ENCODE measurements around the gene ZNF384.

Gene ZNF384

GRCh38 chr12:6698352-6699046 is 9.3 kb upstream of the ZNF384 start:
- no peak for DNase-seq

GRCh38 chr12:6697584-6698351 is 8.6 kb upstream of the ZNF384 start:
- no peak for DNase-seq

GRCh38 chr12:6696690-6697583 is 7.8 kb upstream of the ZNF384 start:
- DNase-seq = no peak

DNA sequence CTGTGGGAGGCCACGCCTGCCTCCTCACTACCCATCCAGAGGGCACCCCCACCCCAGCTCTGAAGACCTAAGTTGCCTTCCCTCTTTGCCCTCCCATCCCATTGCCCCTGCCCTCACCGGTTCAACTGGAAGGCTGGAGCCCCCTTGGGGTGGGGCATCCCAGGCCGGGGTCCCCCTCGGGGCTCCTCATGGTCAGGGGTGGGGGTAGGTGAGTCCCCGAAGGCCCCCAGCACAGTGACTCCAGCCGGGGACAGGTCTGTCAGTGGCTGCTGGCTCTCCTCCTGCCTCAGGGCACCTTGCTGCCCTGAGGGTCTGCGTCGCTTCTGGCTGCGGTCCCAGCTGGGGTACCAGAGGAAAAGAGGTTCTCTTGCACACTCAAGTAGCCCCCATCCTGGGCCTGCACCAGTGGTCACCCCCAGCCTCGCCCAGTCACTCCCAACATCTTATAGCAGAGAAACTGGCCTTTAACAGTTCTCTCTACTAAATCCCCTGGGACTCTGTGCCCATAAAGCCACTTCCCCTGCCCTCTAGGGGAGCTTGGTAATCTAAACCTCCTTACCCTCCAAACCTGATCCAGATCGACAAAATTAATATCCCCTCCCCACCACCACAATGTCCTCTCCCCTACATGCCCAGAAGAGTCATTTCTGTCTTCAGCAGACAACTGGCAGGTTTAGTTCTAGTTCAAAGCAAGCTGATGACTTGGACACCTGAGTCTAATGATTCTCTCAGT is 6.3 kb upstream of the ZNF384 start:
- DNase-seq = no peak

DNA sequence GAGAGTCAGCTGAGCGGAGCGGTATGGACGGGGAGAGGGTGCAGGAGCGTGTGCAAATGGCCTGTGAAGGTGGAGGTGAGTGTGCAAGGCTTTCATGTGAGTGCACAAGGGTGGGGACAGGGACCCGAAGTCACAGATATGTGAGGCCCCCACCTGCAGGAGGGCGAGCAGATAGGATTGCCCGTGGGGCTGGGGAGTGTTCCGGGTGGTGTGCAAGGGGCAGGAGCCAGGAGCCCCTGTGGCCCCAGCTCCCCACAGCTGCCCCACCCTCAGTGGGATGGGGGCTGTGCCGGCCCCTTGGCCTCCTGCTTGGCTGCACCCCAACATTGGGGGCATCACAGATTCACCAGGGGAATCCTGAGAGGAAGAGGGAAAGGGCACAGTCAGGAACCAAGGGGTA is 5.5 kb upstream of the ZNF384 start:
- no peak for DNase-seq

DNA sequence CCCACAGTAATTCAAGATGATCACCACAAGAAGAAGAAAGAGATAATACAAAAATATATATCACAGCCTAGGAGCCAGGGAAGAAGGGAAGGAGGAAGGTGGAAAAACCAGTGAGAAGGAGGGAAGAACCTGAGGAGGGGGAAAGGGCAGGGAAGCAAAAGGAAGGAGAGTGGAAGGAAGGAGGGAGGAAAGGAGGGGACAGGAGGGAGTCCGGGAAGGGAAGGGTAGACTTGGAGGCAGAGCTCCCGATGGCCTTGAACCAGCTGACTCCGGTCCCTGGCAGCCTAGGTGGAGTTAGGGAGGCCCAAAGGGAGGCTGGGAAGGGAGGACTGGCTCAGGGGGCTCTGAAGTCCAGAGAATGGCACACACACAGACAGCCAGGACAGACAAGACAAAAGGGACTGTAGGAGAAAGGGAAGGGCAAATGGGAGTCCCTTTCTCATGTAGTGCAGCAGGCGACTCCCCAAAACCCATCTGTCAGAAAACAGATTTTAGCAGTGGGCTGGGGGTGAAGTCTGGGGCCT is 4.7 kb upstream of the ZNF384 start:
- DNase-seq = no peak

DNA sequence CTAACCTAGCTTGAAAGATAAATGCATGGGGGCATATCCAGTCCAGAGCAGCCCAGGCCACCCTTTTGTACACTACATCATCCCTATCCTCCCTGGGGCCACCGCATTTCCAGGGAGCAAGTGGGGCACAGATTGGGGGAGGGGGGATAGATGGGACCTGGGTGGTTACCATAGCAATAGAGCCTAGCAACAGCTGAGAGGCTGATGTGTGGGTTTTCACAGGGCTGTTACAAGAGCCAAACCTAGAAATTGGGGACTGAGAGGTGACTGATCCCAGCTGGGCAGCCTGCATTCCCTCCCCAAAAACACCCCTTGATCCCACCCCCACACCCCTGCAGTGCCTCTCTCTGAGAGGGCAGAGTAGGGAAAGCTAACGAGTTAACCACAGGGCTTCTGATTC is 3.7 kb upstream of the ZNF384 start:
- no peak for DNase-seq

DNA sequence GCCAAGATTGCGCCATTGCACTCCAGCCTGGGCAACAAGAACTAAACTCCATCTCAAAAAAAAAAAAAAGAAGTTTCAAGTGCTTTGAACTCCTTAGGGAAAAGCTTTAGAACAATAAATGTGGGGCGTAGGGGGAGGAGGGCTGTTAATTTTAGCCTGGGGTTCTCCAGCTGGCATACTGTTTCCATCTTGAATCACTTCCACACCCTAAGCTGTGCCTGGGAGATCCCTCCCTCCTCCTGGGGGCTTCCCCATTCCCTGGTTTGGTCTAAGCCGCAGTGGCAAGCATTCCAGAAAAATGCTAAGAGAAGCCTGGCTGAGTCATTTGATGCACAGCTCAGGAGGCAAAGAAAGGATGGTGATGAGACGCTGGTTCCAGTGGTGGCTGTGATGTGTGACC is 2.3 kb upstream of the ZNF384 start:
- no peak for DNase-seq

DNA sequence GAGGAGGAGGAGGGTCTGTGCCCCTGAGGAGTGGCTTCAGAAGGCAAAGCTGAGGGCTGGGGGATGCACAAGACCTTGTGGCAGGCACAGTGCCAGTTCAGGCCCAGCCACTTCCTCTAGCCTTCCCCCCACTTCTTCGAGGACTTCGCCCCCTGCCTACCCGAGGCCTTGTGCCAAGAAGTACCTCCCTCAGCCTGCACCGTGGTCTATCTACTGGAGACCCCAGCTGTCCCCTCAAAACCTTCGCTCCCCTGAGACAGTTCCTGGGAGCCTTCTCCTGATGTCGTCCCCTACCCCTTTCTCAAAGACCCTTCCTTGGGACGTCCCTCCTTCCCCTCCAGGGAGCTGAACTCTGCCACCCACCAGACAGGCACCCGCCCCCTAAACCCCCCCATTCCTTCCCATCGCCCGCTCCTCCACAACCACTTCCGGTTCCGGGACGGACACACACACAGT is 604 bp downstream of the ZNF384 start:
- DNase-seq = no peak

DNA sequence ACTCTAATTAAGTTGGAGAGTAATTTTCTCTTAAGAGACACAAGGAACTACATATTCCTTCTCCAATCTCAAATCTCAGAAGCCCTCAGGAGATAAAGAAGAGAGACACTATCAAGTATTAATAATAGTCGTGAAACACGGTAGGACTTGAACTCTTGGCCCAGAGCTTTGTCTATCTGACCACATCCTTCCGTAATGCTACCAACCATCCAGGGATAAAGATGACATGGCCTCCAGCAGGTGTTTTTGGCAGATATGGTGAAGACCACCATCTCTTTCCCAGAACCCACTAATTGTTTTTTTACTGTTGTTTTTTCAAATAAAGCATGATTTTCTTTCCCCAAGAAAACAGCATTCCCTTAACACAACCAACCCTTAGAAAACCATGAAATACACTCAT is 3.4 kb downstream of the ZNF384 start:
- no peak for DNase-seq

GRCh38 chr12:6684609-6685008 is 4.6 kb downstream of the ZNF384 start:
- DNase-seq = peak; percentile 16

GRCh38 chr12:6676962-6677361 is 12.2 kb downstream of the ZNF384 start:
- DNase-seq = no peak

DNA sequence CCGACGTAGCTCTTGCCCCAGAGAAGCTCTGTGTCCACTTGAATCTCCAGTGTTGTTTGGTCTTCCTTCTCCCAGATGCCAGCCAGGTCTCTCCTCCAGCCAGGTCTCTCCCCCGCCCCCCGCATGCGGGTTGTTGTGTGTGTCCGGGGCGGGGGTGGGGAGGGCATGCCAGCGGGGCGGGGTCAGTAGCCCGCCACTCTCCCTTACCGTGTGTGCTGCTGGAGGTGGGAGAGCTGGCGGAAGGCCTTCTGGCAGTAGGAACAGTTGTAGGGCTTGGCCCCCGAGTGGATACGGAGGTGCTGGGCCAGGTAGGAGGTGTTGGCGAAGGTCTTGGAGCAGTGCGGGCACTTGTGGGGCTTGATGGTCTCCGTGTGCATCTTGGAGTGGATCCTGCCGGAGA is 17.0 kb downstream of the ZNF384 start:
- no peak for DNase-seq

DNA sequence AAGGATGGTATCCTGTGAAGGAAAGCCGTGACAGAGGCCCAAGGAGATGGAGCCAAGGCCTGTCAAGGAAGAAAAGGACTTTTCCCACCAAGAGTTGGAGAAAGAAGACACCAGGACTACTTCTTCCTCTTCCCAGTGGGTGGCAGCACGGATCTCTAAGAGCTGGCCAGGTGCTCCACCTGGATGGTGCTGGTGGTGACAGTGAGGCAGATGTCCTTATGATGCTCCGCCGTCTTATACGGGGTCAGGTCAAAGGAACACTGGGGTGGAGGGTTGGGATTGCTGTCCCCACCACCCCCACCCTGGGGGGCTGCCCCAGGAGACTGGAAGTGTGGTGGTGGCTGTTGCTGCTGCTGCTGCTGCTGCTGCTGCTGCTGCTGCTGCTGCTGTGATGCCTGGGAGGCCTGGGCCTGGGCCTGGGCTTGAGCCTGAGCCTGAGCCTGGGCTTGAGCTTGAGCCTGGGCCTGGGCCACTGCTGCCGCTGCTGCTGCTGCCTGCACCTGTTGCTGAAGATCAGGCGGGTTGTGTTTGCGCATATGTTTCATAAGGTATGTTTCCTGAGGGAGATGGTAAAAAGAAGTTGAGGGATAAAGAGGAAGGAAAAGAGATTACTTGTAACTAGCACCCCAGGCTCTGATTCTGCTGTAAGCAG is 21.5 kb downstream of the ZNF384 start:
- no peak for DNase-seq

GRCh38 chr12:6666211-6666610 is 23.0 kb downstream of the ZNF384 start:
- DNase-seq = no peak

- DNase-seq = no peak
These were observed 24.3 kb downstream of the ZNF384 start for GRCh38 chr12:6664902-6665301.

DNA sequence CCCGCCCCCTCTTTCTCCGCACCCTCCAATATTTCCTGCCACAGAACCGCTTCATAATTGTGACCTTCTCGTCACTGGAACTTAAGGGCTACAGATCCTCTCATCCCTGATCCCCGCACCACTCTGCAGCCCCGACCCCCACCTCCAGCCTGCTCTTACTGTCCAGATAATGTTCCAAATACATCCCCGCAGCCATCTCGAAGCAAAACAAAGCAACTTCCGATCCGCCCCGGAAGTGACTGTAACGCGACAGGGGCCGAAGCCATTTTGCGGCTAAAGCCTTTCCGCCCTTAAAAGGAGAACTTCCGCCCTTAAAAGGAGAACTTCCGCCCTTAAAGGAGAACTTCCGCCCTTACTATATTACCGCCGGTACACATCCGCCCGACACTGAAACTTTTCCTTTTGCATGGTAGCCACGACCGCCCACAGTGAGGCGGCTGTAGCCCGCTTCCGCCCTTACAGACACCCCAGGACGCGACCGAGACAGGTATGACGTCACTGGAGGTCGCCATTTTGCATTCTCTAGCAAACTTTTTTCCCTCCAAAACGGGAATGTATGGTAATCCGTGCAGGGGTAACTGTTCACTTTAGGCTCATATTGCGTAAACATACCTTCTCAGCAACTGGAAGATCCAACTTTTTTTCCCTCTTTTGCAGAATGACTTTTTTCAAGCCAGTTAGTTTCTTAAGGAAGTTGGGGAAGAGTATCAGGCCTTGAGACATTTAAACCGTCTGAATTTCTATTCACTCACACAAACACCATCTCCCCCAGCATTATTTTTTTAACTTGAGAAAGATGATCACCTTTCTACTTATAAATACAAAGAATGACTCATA is 26.1 kb downstream of the ZNF384 start, which contains the start of gene ING4:
Gene ING4, minus strand, starts transcription at position 214 of the 837 bp plus-strand sequence. Its CDS starts 18 bp downstream, at position 196.
- peak; percentile 99 for DNase-seq

DNA sequence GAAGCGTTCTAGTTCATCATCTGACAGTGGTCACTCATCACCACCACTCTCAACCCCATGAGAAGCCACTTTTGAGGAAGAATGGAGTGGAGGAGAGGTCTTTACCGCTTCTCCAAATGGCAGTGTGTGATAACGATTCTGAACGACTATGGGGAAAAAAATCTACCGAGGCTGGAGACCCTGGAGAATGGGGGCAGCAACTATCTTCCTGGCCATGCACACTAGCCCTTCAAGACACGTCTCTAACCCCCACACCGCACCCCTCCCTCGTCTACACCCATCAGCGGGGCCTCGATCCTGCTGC is 26.6 kb downstream of the ZNF384 start:
- DNase-seq = no peak

DNA sequence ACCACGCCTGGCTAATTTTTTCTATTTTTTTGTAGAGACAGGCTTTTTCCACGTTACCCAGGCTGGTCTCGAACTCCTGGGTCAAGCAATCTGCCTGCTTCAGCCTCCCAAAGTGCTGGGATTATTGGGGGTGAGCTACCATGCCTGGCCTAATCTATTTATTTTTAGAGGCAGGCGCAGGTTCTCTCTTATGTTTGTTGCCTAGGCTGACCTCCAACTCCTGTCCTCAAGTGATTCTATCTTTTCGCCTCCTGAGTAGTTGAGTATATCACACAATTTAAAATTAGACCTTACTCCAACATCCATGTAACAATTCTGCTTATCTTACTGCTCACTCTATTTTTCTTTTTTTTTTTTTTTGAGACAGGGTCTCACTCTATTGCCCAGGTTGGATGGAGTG is 35.2 kb downstream of the ZNF384 start:
- DNase-seq = no peak

DNA sequence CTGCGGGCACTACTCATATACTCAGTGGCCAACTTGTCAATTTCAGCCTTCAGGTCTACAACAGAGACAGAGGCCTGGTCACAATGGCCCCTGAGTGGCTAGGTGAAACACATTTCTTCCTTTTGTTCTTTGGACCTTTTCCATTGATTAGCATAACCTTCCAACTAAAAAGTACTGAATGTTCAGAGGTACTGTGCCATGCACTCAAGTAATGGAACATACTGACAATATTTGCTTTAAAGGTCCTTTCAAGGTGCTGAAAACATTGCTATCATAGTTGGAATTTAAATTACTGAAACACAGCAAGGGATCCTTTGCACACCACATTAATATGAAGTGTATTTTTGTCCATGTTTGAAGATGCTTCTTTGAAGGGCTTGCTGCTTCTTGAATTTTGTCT is 35.8 kb downstream of the ZNF384 start:
- DNase-seq = no peak

DNA sequence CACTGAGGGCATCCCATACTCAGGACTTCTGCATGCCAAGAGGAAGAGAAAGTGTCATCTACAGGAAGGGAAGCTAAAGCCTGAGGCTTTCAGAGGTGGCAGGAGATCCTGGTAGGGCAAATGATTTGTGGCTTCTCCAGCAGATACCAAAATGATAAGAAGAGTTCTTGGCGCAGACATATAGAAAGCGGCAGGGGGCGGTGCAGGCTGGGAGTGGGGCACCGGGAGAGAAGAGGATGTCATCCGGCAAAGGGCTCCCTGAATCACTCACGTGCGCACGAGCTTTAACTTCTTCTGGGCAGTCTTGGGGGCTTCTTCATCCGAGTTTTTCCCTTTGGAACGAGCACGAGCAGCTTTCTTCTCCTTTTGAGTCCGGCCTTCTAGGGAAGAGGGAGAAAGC is 36.8 kb downstream of the ZNF384 start:
- DNase-seq = no peak

Data from NCI-H1092 treated with DMSO at 0.1 percent for 48 hours (cell line).